SHP77 (cell line): Measurements from ENCODE around the gene HADHA.
A peak's percentile ranks its signal among the peaks of the same experiment; 100 is the strongest.
"Not testable (repeated sequence)": the region's sequence is repeated elsewhere in the genome, so short reads cannot be mapped to it uniquely, and the experiment has no call there.

Experiments used
- DNase-seq, 2 experiments: peaks; one replicate each; lab custom pipeline; 2025; lab: John Stamatoyannopoulos, UW

Gene HADHA

DNA sequence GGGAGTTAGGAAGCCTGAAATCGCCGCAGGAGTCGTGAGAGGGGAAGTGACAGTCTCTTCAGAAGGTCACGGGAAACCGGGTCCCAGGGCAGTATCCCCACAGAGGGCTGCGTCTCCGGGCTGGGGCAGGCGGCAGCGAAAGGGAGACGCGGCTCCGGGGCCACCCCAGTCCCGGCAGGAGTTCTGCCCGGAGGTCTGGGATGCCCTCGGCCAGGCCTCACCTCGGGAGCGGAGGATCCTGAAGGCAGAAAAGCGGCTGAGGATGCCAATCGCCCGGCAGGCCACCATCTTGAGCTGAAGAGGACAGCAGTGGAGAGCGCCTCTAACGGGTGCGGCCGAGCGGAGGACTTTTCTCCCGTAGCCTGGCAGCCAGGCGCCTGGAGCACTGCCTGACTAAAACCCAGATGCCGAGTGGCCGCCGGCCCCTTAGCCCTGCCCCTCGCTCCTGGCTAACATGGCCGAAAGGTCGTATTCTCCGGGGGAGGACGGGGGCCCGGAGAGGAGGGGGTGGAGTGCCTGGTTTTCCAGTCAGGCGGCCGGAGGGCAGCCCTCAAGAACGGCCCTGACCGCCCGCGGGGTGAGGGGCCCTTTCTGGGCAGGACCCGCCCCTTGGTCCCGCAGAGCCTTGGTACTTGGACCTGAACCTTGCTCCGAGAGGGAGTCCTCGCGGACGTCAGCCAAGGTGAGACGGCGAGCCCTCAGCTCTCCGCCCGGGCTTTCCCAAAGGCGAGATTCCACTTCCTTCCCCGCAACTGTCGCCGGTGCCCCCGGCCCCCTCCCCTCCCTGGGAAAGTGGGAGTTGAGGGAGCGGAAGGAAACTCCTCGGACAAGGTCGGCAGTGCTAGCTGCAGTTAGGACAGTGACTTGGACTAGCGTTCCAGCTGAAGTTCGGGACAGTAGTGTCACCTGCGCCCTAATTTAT is at the start of gene HADHA, which contains the start of gene HADHB:
HADHA (minus strand) TSS at position 324 of the 922 bp plus-strand sequence; CDS start at position 288, 36 bp downstream.
HADHB (plus strand) TSS at position 631 of the 922 bp plus-strand sequence. CDS start 9,316 bp downstream, outside the sequence.
- peak; percentile 79 to 97 for DNase-seq

GRCh38 chr2:26292646-26293045 is 48.2 kb upstream of the HADHA start:
- no peak for DNase-seq

GRCh38 chr2:26290001-26290400 is 45.6 kb upstream of the HADHA start:
- no peak for DNase-seq

- DNase-seq, result no peak
These were observed 41.5 kb upstream of the HADHA start for GRCh38 chr2:26285931-26286330.

DNA sequence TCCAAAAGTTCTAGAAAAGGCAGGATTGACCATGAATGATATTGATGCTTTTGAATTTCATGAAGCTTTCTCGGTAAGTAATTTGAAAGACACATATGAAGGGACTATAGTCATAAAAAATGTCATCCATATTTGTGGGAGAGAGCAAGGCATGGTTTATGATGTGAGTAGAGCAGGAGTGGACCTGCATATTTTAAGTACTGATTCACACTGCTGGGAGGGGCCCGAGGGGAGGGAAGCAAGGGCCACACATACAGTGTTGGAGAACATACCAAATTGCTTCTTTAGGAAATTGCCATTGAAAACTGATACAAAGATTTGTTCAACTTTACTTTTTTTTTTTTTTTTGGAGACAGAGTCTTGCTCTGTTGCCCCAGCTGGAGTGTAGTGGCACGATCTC is 39.7 kb upstream of the HADHA start:
- DNase-seq, result no peak

DNA sequence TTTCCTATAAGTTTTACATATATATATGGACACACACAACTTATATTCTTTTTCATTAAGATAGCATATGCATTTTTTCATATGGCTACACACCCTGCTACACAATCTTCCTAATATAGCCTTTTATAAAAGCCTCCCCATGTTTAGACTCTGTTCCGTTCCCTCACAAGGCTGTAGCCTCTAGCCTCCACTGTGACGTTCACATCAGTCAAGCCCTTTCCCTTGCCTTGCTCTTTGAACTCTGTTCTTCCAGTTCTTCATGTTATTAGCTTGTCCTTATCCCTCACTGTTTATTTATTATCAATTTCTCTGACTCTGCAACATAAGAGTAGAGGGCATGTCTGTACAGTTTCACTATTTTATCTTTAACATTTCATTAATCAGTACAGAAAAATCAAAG is 39.2 kb upstream of the HADHA start:
- no peak for DNase-seq

DNA sequence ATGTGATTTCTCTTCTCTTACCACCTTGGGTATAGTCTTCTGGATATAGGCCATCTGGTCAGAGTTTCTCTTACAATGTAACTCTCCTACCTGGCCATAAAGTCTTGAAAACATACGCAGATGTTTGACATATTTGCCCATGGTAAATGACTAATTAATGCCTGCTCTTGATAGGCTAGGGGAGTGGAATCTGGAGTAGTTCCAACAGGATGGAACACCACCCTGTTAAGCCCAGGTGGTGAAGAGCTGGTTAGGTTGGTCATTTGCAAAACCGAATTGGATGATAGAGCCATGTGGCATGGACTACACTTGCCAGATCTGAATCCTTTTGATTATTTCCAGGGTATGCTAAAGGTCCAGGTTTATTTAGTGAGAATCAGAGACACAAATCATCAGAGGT is 36.8 kb upstream of the HADHA start:
- no peak for DNase-seq

DNA sequence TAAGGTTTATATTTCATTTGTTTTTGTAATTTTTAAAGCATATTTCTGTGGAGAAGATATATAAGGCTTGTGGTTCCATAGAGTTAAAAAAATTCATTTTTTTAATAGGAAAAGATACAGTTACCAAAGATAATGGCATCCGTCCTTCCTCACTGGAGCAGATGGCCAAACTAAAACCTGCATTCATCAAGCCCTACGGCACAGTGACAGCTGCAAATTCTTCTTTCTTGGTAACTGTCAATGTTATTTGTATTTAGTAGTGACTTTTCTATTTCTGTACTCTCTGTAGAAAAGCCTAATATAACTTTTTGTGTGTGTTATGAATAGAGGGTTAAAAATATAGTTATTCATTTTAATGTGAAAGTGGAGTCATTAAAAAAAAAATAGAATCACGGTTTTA is 35.5 kb upstream of the HADHA start:
- DNase-seq, result no peak

DNA sequence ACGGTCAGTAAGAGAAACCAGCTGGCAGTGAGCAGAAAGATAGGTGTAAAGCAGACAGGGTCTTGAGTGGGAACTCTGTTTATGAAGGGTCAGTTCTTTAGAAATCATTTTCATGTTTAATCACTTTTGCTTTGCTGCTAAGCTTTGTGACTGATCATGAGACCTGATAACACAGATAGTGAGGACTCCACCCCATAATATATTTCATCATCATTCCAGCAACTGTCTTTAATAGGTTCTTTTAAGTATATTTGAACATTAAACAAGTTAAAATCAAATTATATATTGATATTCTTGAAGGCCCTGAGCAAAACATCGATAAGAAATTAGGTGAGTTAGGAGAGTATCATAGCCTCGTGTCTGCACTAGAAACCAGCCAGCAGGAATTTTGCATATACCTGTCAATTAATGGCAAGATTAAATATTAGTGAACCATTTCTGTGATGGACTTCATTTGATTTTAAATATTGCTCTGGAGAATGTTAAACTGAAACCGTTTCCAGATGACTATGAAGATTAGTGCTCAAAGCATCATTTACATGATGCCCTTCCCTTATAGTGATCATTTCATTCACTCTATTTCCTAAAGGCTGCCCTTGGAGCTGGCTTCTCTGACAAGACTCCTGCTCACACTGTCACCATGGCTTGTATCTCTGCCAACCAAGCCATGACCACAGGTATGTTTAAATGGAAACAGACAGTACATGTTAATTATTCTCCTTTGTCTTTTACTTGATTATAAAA is 32.2 kb upstream of the HADHA start:
- no peak for DNase-seq

- no peak for DNase-seq
These were observed 29.7 kb upstream of the HADHA start for GRCh38 chr2:26274058-26274613.

- DNase-seq, result no peak
These were observed 29.1 kb upstream of the HADHA start for GRCh38 chr2:26273501-26273900.

DNA sequence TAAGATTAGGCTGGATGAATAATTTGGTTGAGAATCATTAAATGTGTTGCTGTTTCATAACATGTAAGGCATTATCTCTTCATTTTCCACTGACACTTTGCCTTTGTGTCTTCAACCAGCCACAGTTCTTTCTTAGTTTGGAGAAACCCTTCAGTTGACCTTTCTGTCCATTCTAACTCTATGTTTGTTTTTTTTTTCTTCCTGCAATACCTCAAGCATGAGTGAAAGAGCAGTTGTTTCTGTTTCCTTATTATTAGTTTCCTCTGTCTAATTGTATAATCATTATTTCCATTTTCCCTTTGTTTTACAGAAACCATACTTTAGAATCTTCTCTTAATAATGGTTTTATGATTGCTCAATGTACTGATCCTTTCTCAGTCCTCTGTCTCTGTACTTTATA is 25.9 kb upstream of the HADHA start:
- no peak for DNase-seq

DNA sequence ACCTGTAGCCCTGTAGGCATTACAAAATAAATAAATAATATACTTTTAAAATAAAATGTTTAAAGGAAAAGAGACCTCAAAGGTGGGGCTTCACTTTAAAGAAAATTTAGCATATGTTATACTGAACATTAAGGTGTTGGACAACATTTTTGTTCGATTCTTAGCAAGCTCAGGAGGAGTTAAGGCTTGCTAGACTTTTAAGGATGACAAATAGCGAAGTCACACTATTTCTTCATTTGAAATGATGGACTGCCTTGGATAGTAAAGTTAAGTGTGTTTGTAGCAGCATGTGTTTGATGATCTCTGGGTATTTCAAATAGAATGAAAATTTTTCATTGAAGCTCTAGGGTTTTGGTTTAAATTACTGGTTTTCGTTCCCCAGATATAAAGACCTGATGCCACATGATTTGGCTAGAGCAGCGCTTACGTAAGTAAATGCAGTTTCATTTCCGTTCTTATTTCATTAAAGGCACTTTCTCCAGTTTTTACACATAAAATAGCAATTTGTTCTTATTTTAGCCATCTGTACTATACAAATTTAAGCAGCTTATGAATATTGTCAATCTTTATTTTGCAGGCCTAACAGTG is 25.2 kb upstream of the HADHA start:
- no peak for DNase-seq

DNA sequence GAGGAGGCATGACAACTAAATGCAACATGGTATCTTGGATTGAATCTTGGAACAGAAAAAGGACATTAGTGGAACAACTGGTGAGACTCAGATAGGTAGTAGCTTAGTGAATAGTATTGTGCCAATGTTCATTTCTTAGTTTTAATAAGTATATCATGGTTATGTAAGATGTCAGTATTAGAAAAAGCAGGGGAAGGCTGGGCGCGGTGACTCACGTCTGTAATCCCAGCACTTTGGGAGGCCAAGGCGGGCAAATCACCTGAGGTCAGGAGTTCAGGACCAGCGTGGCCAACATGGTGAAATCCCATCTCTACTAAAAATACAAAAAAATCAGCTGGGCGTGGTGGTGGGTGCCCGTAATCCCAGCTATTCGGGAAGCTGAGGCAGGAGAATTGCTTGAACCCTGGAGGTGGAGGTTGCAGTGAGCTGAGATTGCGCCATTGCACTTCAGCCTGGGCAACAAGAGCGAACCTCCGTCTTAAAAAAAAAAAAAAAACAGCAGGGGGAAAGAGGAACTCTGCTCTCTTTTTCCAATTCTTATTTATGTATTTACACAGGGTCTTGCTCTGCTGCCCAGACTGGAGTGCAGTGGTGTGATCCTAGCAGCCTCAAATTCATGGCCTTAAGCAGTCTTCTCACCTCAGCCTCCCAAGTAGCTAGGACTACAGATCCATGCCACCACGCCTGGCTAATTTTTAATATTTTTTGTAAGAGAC is 24.4 kb upstream of the HADHA start:
- DNase-seq, result not testable (repeated sequence)

DNA sequence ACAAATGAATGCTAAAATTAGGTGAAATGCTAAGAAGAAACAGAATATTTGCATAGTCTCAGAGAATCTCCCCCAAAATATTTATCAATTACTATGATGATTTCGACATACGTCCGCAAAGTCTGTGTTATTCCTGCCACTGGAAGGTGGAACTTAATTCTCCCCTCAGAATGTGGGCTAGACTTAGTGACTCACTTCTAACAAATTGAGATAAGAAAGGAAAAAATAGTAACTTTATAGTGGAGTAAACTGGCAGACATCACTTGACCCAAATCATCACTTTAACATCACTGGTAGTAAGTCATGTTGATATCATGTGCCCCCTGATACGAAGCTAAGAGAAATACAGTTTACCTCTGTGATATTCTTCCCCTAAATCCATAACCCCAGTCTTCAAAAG is 23.8 kb upstream of the HADHA start:
- DNase-seq, result no peak

DNA sequence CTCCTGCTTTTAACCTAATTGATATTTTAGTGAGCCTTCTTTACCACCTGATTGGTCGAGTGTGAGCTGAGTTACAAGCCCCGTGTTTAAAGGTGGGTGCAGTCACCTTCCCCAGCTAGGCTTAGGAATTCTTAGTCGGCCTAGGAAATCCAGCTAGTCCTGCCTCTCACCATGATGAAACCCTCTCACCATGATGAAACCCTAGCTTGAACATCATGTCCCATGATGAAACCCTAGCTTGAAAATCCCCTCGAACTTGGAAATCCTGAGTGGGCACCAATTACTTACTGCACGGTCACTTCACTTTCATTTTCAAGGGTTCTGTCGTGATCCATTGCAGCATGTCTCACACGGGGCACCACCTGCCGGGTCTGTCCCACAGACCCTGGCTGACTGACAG is 14.4 kb upstream of the HADHA start:
- DNase-seq, result not testable (repeated sequence)

DNA sequence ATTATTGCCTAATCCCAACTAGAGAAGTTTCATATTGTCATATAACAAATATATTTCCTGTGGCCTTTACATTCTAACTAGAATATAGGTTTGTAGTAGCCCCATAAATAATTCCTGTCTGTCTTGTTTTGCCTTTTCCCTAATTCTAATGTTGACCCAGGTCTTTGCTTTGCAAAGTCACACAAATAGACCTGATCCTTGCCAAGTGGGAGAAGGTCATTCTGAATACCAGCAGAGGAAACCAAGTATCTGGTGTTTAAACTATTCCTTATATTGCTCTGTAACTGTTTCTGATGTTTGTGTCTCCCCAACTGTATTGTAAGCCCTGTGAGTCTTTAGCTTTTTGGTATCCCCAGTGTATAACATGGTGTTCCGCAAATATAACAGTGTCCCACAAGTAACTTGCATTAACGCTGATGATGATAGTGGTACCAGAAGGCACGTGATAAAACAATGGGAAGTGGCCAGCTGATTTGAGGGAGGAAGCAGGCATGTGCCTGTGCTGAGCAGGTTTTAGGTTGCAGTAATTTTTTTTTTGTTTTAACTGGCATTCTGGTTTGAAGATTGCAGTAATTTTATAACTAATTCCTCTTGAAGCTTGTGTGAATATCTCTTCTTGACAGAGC is 11.4 kb upstream of the HADHA start:
- DNase-seq, result no peak

DNA sequence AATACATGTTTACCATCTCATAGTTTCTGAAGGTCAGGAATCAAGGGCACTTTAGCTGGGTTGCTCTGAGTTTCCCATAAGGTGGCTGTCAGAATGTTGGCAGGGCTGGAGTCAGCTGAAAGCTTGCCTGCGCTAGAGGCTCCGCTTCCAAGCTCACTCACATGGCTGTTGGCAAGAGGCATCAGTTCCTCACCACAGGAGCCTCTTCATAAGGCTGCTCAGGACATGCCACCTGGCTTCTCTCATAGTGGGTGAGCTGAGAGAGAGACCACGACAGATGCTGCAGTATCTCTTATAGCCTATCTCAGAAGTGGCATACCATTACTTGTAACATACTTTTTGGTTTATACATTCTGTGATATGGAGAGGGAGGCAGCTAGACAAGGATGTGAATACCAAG is 7.5 kb upstream of the HADHA start:
- DNase-seq, result no peak

- no peak for DNase-seq
These were observed 5.2 kb upstream of the HADHA start for GRCh38 chr2:26249625-26250024.

- DNase-seq, result no peak
These were observed 2.4 kb upstream of the HADHA start for GRCh38 chr2:26246818-26247217.

DNA sequence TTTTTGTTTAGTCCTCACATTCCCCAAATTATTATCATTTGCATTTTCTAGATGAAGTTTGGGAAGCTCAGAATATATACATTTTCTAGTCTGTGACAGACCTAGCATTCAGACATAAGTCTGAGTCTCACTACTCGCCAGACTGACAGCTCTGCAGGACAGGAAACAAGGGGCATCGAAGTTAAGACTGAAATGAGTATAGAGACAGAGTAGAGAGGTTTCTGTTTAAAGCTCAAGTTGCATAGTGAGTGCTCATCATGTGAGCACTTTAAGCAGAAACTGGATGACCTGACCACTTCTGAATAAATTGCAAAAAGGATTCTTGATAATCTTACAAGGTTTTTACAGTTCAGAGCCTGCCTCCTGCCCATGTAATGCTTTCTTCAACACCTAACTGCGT is 1.4 kb upstream of the HADHA start:
- DNase-seq, result no peak
